SU-DHL-6 (cell line): Measurements from ENCODE around the gene PTRH2.
"Not testable (repeated sequence)": the region's sequence is repeated elsewhere in the genome, so short reads cannot be mapped to it uniquely, and the experiment has no call there.

ENCODE experiments used
- EZH2phosphoT487 ChIP-seq: fragments of 200-600 bp; sonication (generic), shearing (Covaris generic); conservative IDR thresholded peaks from 2 replicates; pipeline ENCODE4 v1.6.1; 2018; ENCODE audit warnings: mild to moderate bottlenecking, antibody characterized with exemption, low read length, moderate library complexity, mixed read lengths
- TF ChIP-seq, protein P1 (sequence below): fragments of 200-600 bp; sonication (generic); IDR thresholded peaks from one replicate; pipeline ENCODE4 v1.5.1; 2017; ENCODE audit warnings: antibody characterized with exemption, mild to moderate bottlenecking, low read length, moderate library complexity; ENCODE audit not compliant: insufficient read depth, poor library complexity, severe bottlenecking

DNA sequence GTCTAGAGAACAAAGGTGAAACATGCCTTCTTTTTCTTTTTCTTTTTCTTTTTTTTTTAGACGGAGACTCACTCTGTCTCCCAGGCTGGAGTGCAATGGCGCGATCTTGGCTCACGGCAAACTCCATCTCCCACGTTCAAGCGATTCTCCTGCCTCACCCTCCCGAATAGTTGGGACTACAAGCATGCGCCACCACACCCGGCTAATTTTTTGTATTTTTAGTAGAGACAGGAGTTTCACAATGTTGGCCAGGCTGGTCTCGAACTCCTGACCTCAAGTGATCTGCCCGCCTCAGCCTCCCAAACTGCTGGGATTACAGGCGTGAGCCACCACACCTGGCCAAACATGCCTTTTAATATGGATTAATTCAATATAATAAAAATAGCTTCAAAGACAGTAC, 47.8 kb upstream of the PTRH2 start:
- TF ChIP-seq, protein P1, sequence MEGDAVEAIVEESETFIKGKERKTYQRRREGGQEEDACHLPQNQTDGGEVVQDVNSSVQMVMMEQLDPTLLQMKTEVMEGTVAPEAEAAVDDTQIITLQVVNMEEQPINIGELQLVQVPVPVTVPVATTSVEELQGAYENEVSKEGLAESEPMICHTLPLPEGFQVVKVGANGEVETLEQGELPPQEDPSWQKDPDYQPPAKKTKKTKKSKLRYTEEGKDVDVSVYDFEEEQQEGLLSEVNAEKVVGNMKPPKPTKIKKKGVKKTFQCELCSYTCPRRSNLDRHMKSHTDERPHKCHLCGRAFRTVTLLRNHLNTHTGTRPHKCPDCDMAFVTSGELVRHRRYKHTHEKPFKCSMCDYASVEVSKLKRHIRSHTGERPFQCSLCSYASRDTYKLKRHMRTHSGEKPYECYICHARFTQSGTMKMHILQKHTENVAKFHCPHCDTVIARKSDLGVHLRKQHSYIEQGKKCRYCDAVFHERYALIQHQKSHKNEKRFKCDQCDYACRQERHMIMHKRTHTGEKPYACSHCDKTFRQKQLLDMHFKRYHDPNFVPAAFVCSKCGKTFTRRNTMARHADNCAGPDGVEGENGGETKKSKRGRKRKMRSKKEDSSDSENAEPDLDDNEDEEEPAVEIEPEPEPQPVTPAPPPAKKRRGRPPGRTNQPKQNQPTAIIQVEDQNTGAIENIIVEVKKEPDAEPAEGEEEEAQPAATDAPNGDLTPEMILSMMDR = not testable (repeated sequence)
- not testable (repeated sequence) for TF ChIP-seq EZH2phosphoT487
